GM21528 (cell line): ENCODE data around the gene UBXN7.
"Not testable (repeated sequence)": the region's sequence is repeated elsewhere in the genome, so short reads cannot be mapped to it uniquely, and the experiment has no call there.

ENCODE experiments used
- ATAC-seq: cut with Tn5 transposase; IDR thresholded peaks from one replicate; pipeline ENCODE4 v1.9.1; 2021; ENCODE audit warnings: mild to moderate bottlenecking, moderate library complexity; ENCODE audit not compliant: unreplicated experiment, low FRiP score

UBXN7 gene

DNA sequence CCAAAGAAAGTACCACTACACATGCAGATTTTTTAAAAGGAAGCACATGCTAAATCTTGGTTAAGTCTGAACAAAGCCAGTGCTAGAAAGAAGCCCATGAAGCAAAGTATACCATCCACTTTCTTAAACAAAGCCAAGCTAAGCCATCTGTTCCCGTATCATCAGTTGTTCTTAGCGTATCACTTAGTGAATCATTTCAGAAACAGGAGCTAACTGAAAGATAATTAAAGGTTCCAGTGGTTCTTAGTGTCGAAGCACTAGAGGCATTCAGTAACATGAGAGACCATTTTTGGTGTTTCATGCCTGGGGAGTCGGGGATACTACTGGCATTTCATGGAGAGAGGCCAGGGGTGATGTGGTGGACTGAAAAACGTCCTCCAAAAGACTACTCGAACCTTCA lies 12.8 kb downstream of the UBXN7 start:
- ATAC-seq = no peak

GRCh38 chr3:196418601-196419000 lies 13.6 kb downstream of the UBXN7 start:
- no peak for ATAC-seq

- ATAC-seq = no peak
Observed at GRCh38 chr3:196414469-196414868, 17.8 kb downstream of the UBXN7 start.

GRCh38 chr3:196412704-196413103 lies 19.5 kb downstream of the UBXN7 start:
- ATAC-seq = no peak

DNA sequence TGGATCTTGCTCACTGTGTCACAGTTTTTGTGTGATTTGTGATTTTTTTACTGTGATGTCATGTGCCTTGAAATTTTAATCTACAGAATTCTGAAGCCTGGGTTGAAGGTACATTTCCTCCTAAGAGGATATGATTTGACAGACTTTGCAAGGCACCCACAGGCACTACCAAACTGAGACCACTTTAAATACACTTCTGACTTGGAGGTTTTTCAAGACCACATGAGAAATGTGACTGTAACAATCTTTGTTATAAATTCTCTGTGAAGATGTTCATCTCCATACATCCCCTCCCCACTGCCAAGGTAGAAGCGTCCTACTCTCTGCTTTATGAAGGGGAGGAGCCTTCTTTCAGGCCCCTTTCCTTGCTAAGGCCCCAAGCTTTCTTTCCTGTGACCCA lies 22.8 kb downstream of the UBXN7 start:
- ATAC-seq = no peak

DNA sequence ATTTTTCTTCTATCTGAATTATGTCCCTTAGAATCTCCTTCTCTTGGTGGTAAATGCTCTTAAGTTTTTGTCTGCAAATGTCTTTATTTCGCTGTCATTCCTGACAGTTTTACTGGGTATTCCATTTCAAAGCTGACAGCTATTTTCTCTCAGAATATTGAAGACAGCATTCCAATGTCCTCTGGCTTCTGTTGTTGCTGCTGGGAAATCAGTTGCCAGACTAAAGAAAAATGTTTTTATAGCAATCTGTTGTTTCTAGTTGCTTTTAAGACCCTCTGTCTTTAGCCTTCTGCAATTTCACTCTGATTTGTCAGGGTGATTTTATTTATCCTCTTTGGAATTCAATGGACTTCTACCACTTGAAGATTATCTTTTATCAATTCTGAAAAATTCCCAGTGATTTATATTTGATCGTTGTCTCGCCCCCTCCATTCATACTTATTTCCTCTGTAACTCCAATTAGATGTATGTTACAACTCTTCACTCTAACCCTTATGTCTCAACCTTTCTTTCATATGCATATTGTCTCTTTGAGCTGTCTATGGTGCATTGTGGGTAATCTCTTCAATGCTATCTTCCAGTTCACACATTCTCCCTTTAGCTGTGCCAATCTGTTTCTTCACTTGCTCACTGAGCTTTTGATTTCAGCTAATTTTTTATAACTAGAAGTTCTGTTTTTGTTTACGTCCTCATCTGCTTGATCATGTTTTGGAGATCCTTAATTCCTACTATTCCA lies 23.5 kb downstream of the UBXN7 start:
- no peak for ATAC-seq

DNA sequence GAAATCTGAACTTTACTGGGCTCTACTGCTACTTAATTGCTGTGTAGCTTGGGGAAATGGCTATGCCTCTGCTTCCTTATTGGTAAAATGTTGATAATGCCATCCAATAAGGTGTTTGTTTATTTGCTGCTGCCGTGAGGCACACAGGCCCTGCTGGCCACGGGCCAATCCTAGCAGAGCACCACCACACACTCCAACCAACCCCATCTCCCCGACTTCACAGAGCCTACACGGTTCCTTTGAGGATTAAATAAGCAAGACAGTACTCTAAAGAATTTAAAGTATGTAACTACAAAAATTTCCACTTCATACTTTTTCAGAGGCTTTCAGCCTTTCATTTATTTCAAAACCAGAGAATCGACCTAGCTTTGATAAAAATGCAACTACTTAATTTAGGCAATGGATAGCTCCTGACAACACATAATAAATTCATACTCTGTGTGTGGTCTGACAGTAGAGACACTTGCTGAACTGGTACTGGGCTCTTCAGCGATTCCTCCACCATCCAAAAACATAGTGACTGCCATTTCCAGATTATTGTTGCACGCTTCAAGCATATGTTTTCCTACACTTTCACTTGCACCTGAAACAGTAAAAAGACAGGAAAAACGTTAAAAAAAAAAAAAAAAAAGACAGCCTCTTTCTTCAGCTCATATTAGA lies 25.3 kb downstream of the UBXN7 start:
- no peak for ATAC-seq

GRCh38 chr3:196400331-196400730 lies 31.9 kb downstream of the UBXN7 start:
- ATAC-seq = no peak

GRCh38 chr3:196399485-196399945 lies 32.7 kb downstream of the UBXN7 start:
- no peak for ATAC-seq

DNA sequence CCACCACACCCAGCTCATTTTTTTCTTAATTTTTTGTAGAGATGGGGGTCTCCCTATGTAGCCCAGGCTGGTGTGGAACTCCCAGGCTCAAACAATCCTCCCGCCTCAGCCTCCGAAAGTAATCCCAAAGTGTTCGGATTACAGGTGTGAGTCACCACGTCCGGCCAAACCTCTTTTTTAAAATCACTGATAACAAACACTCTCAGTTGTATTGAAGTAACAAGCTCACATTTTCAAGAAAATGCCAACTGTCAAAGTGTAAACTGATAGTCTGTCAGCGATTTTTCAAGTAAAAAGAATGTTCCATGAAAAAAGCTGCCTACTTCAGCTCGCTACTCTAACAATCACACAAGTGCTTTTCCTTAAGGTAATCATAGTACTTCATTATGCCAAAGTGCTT lies 33.4 kb downstream of the UBXN7 start:
- ATAC-seq = no peak

DNA sequence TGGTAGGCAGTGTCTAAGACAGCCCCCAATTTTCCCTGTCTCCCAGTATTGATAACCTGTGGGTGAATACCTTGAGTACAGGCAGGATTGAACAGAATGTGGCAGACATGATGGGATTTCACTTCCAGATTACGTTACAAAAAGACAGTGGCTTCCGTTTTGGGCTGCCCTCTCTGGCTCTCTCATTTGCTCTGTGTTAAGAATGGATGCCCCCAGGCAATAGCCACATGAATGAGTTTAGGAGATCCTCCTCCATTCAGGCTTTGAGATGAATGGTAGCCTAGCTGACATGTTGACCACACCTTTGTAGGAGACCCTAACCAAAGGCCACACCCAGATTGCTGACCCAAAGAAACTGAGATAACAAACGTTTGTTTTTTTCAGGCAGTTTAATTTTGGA lies 34.3 kb downstream of the UBXN7 start:
- no peak for ATAC-seq

DNA sequence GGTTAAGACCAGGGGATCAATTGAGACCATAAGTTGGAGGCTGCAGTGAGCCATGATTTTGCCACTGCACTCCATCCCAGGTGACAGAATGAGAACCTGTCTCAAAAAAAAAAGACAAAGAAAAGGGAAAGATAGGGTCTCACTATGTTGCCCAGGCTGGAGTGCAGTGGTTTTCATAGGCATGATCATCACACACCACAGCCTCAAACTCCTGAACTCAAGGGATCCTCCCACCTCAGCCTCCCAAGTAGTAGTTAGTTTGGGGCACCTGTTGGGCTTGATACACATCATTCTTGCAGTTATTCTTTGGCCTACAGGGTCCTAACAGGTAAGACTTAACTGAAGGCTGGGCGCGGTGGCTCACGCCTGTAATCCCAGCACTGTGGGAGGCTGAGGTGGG lies 42.1 kb downstream of the UBXN7 start:
- no peak for ATAC-seq

GRCh38 chr3:196388956-196389355 lies 43.3 kb downstream of the UBXN7 start:
- ATAC-seq = no peak

- not testable (repeated sequence) for ATAC-seq
Observed at GRCh38 chr3:196387941-196388340, 44.3 kb downstream of the UBXN7 start.

DNA sequence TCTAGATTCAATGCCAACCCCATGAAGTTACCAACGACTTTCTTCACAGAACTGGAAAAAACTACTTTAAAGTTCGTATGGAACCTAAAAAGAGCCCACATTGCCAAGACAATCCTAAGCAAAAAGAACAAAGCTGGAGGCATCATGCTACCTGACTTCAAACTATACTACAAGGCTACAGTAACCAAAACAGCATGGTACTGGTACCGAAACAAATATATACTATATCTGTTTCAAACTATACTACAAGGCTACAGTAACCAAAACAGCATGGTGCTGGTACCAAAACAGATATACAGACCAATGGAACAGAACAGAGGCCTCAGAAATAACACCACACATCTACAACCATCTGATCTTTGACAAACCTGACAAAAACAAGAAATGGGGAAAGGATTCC lies 45.4 kb downstream of the UBXN7 start:
- ATAC-seq = not testable (repeated sequence)

DNA sequence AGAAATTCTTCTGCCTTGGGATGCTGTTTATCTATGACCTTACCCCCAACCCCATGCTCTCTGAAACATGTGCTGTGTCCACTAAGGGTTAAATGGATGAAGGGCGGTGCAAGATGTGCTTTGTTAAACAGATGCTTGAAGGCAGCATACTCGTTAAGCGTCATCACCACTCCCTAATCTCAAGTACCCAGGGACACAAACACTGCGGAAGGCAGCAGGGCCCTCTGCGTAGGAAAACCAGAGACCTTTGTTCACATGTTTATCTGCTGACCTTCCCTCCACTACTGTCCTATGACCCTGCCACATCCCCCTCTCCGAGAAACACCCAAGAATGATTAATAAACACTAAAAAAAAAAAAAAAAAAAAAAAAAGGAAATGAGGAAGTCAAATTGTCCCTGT lies 46.2 kb downstream of the UBXN7 start:
- ATAC-seq = not testable (repeated sequence)

- ATAC-seq = not testable (repeated sequence)
Observed at GRCh38 chr3:196385446-196385845, 46.8 kb downstream of the UBXN7 start.

DNA sequence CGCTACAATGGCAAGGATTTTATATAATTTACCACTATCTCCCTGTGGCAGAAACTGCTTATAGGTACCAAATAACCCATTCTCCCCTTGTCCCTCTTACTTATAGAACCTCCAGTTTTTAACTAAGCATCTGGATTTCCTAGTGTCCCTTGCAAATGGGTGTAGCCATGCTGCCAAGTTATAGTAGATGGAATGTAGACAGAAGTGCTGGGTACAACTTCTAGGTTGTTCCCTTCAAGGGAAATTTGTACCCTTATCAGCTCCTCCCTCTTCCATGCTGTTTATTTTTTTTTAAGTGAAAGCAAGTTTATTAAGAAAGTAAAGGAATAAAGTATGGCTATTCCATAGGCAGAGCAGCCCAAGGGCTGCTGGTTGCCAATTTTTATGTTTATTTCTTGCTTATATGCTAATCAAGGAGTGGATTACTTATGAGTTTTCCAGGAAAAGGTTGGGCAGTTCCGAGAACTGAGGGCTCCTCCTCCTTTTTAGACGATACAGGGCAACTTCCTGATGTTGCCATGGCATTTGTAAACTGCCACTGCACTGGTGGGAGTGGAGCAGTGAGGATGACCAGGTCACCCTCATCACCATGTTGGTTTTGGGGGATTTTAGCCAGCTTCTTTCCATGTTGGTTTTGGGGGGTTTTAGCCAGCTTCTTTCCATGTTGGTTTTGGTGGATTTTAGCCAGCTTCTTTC lies 53.9 kb downstream of the UBXN7 start:
- ATAC-seq = no peak

DNA sequence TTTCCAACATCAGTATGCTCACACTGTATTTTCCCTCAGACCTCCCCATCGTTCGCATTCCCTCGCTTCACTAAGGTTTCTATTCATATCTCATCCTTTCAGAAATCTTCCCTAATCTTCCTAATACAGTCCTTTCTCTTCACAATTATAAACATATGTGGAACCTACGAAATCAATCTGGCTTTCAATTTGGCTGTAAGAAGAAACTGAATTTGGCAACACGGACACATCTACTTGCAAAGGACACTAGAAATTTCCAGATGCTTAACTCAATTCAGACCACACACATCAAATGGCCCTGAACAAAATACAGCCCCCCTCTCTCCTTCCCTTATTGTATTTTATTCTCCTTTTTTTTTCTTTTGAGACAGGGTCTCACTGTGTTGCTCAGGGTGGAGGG lies 54.9 kb downstream of the UBXN7 start:
- ATAC-seq = no peak

GRCh38 chr3:196365736-196366135 lies 66.5 kb downstream of the UBXN7 start:
- ATAC-seq = no peak

- ATAC-seq = no peak
Observed at GRCh38 chr3:196360586-196360985, 71.6 kb downstream of the UBXN7 start.

GRCh38 chr3:196358540-196358939 lies 73.7 kb downstream of the UBXN7 start:
- ATAC-seq = not testable (repeated sequence)
